Karpas-422 (cell line): ENCODE data around the gene FAM181A. TPM values are rescaled to one million over a fixed set of nuclear protein-coding genes. Genes with fewer than 3 reads are reported as not detected.
A peak's percentile ranks its signal among the peaks of the same experiment; 100 is the strongest.

Experiments
- DNase-seq: peaks from one replicate; pipeline ENCODE4 v3.0.0-alpha.2; 2015
- H2AFZ ChIP-seq: fragments of 200-600 bp; sonication (generic); 2 replicates; pipeline ENCODE4 v1.6.1; 2014; ENCODE audit warnings: antibody characterized with exemption, low read length, mixed read lengths
- H3K27ac ChIP-seq: fragments of 200-600 bp; sonication (generic); 2 replicates; pipeline ENCODE4 v1.5.1; 2014; ENCODE audit warnings: mild to moderate bottlenecking, low read length, moderate library complexity
- H3K27me3 ChIP-seq: fragments of 200-600 bp; sonication (generic); 2 replicates; pipeline ENCODE4 v1.6.1; 2014; ENCODE audit warnings: low read length, mixed read lengths
- H3K36me3 ChIP-seq: fragments of 200-600 bp; sonication (generic); 2 replicates; pipeline ENCODE4 v1.6.1; 2014; ENCODE audit warnings: low read length, mixed read lengths; ENCODE audit not compliant: insufficient read depth
- H3K4me1 ChIP-seq: fragments of 200-600 bp; sonication (generic); 2 replicates; pipeline ENCODE4 v1.6.1; 2014; ENCODE audit warnings: mild to moderate bottlenecking, low read length, mixed read lengths
- H3K4me2 ChIP-seq: fragments of 200-600 bp; sonication (generic); 2 replicates; pipeline ENCODE4 v1.6.1; 2014; ENCODE audit warnings: low read length, low read depth, mild to moderate bottlenecking; ENCODE audit not compliant: poor library complexity, severe bottlenecking
- H3K4me3 ChIP-seq: fragments of 200-600 bp; sonication (generic); 2 replicates; pipeline ENCODE4 v1.5.1; 2014; ENCODE audit warnings: mild to moderate bottlenecking, antibody characterized with exemption, low read length, mixed read lengths
- H3K79me2 ChIP-seq: fragments of 200-600 bp; sonication (generic); 2 replicates; pipeline ENCODE4 v1.6.1; 2014; ENCODE audit warnings: mild to moderate bottlenecking, low read length, mixed read lengths
- H3K9ac ChIP-seq: fragments of 200-600 bp; sonication (generic); 2 replicates; pipeline ENCODE4 v1.6.0; 2014; ENCODE audit warnings: low read length
- H3K9me2 ChIP-seq: fragments of 200-600 bp; sonication (generic), shearing (Covaris generic); replicated peaks from 2 replicates; pipeline ENCODE4 v1.6.0; 2014; ENCODE audit warnings: mild to moderate bottlenecking, low read length, moderate library complexity; ENCODE audit not compliant: insufficient read depth
- H3K9me3 ChIP-seq: fragments of 300-700, 200-600 bp; sonication (generic); 2 replicates; pipeline ENCODE4 v1.6.1; 2014; ENCODE audit warnings: low read length, mixed read lengths
- H4K20me1 ChIP-seq: fragments of 200-600 bp; sonication (generic); 2 replicates; pipeline ENCODE4 v1.6.1; 2014; ENCODE audit warnings: mild to moderate bottlenecking, antibody characterized with exemption, low read length, low read depth; ENCODE audit not compliant: insufficient read depth
- total RNA-seq: library from RNA; depleted of rRNA; stranded (reverse); fragments of >200 nt; shearing (Covaris generic); gene quantifications from 2 replicates; pipeline ENCODE4 v1.2.3, GENCODE V29; 2014; ENCODE audit warnings: low replicate concordance

The FAM181A gene
- total RNA-seq, 1 experiment from 2014 or later: not detected

GRCh38 chr14:93963692-93964091 lies 36.5 kb downstream of the FAM181A start:
- no peaks in the 10 kb centered on the region for H3K9me3 ChIP-seq
- H3K9ac ChIP-seq: no peak overlapping the region
- H3K27me3 ChIP-seq: no peaks in the 10 kb centered on the region
- no peaks in the 10 kb centered on the region for H3K36me3 ChIP-seq
- no peaks in the 10 kb centered on the region for H3K79me2 ChIP-seq
- H3K4me1 ChIP-seq: peaks cover 39% of the 10 kb centered on the region
- H3K27ac ChIP-seq: no peak overlapping the region
- no peak overlapping the region for H3K4me2 ChIP-seq
- no peaks in the 10 kb centered on the region for H3K9me2 ChIP-seq
- 0 out of 2 replicates have a peak, but pooled peaks cover 9% of the 10 kb centered on the region for H4K20me1 ChIP-seq
- H2AFZ ChIP-seq: no peak overlapping the region
- H3K4me3 ChIP-seq: no peak overlapping the region
- no peak for DNase-seq

GRCh38 chr14:93964281-93964680 lies 37.1 kb downstream of the FAM181A start:
- Histone ChIP-seq H3K27ac (no peak overlapping the region), H3K9ac (no peak overlapping the region), H3K4me1 (peaks cover 40% of the 10 kb centered on the region), H2AFZ (no peak overlapping the region), H3K4me2 (no peak overlapping the region), H3K9me2 (no peaks in the 10 kb centered on the region), H3K9me3 (no peaks in the 10 kb centered on the region), H3K4me3 (no peak overlapping the region), H3K36me3 (no peaks in the 10 kb centered on the region), H4K20me1 (0 out of 2 replicates have a peak, but pooled peaks cover 10% of the 10 kb centered on the region), H3K79me2 (no peaks in the 10 kb centered on the region), H3K27me3 (no peaks in the 10 kb centered on the region)
- DNase-seq: no peak

GRCh38 chr14:93964820-93965286 lies 37.7 kb downstream of the FAM181A start:
- no peak overlapping the region for H3K27ac ChIP-seq
- H3K4me3 ChIP-seq: no peak overlapping the region
- no peaks in the 10 kb centered on the region for H3K9me3 ChIP-seq
- H3K27me3 ChIP-seq: no peaks in the 10 kb centered on the region
- no peaks in the 10 kb centered on the region for H3K79me2 ChIP-seq
- peaks cover 13% of the 10 kb centered on the region; the same call in 1 of the 2 replicates for H4K20me1 ChIP-seq
- H2AFZ ChIP-seq: no peak overlapping the region
- no peak overlapping the region for H3K4me2 ChIP-seq
- H3K9me2 ChIP-seq: no peaks in the 10 kb centered on the region
- peaks cover 40% of the 10 kb centered on the region for H3K4me1 ChIP-seq
- DNase-seq: no peak
- H3K36me3 ChIP-seq: no peaks in the 10 kb centered on the region
- no peak overlapping the region for H3K9ac ChIP-seq

GRCh38 chr14:93965287-93965821 lies 38.2 kb downstream of the FAM181A start:
- Histone ChIP-seq H3K9me3 (no peaks in the 10 kb centered on the region), H4K20me1 (peaks cover 13% of the 10 kb centered on the region; the same call in 1 of the 2 replicates), H2AFZ (no peak overlapping the region), H3K4me1 (peaks cover 41% of the 10 kb centered on the region), H3K27me3 (no peaks in the 10 kb centered on the region), H3K9me2 (no peaks in the 10 kb centered on the region), H3K36me3 (no peaks in the 10 kb centered on the region), H3K4me2 (no peak overlapping the region), H3K4me3 (no peak overlapping the region), H3K79me2 (no peaks in the 10 kb centered on the region), H3K27ac (no peak overlapping the region), H3K9ac (no peak overlapping the region)
- no peak for DNase-seq

- Histone ChIP-seq H3K9me3 (no peaks in the 10 kb centered on the region), H3K27ac (no peak overlapping the region), H3K4me1 (peaks cover 48% of the 10 kb centered on the region), H3K9ac (no peak overlapping the region), H3K36me3 (no peaks in the 10 kb centered on the region), H4K20me1 (peaks cover 17% of the 10 kb centered on the region; the same call in 1 of the 2 replicates), H3K9me2 (no peaks in the 10 kb centered on the region), H3K27me3 (no peaks in the 10 kb centered on the region), H3K79me2 (no peaks in the 10 kb centered on the region), H3K4me3 (no peak overlapping the region), H3K4me2 (no peak overlapping the region), H2AFZ (no peak overlapping the region)
- DNase-seq: no peak
Observed at GRCh38 chr14:93965946-93966474, 38.9 kb downstream of the FAM181A start.

GRCh38 chr14:93967637-93968250 lies 40.6 kb downstream of the FAM181A start:
- H3K4me3 ChIP-seq: peak overlapping the region; percentile 13; the same call in 1 of the 2 replicates
- DNase-seq: peak; percentile 94
- H3K36me3 ChIP-seq: no peaks in the 10 kb centered on the region
- no peak overlapping the region for H2AFZ ChIP-seq
- no peaks in the 10 kb centered on the region for H3K27me3 ChIP-seq
- H3K4me2 ChIP-seq: peak overlapping the region; percentile 48
- H3K9me3 ChIP-seq: no peaks in the 10 kb centered on the region
- peak overlapping the region; percentile 8; the same call in 1 of the 2 replicates for H3K9ac ChIP-seq
- peaks cover 50% of the 10 kb centered on the region for H3K4me1 ChIP-seq
- H3K79me2 ChIP-seq: no peaks in the 10 kb centered on the region
- H3K27ac ChIP-seq: no peak overlapping the region
- H3K9me2 ChIP-seq: no peaks in the 10 kb centered on the region
- peaks cover 28% of the 10 kb centered on the region; the same call in 1 of the 2 replicates for H4K20me1 ChIP-seq

- Histone ChIP-seq H3K4me2 (peak overlapping the region; percentile 3), H3K9me2 (no peaks in the 10 kb centered on the region), H4K20me1 (peaks cover 39% of the 10 kb centered on the region; the same call in 1 of the 2 replicates), H3K9ac (no peak overlapping the region), H3K79me2 (no peaks in the 10 kb centered on the region), H3K27me3 (no peaks in the 10 kb centered on the region), H3K27ac (no peak overlapping the region), H3K4me3 (no peak overlapping the region), H2AFZ (no peak overlapping the region), H3K4me1 (peaks cover 54% of the 10 kb centered on the region), H3K36me3 (no peaks in the 10 kb centered on the region), H3K9me3 (no peaks in the 10 kb centered on the region)
- peak; percentile 73 for DNase-seq
Observed at GRCh38 chr14:93969082-93969828, 42.1 kb downstream of the FAM181A start.

- no peaks in the 10 kb centered on the region for H3K9me2 ChIP-seq
Observed at GRCh38 chr14:93970585-93970964, 43.4 kb downstream of the FAM181A start.

More at GRCh38 chr14:93970585-93970964, 43.4 kb downstream of the FAM181A start:
- H3K27ac ChIP-seq: no peak overlapping the region
- H4K20me1 ChIP-seq: peaks cover 50% of the 10 kb centered on the region; the same call in 1 of the 2 replicates
- no peaks in the 10 kb centered on the region for H3K9me3 ChIP-seq
- peaks cover 68% of the 10 kb centered on the region for H3K4me1 ChIP-seq
- H2AFZ ChIP-seq: no peak overlapping the region
- DNase-seq: peak; percentile 87
- peak overlapping the region; percentile 40 for H3K9ac ChIP-seq
- H3K27me3 ChIP-seq: no peaks in the 10 kb centered on the region; the same call in 1 of the 2 replicates
- peak overlapping the region; percentile 58 for H3K4me3 ChIP-seq
- H3K36me3 ChIP-seq: no peaks in the 10 kb centered on the region
- H3K4me2 ChIP-seq: peak overlapping the region; percentile 64
- H3K79me2 ChIP-seq: no peaks in the 10 kb centered on the region
